ENCODE data around the gene RNASEH1. TPM values are rescaled to one million over a fixed set of nuclear protein-coding genes. Genes with fewer than 3 reads are reported as not detected.

Gene RNASEH1
- total RNA-seq, 1 donor from 2014 or later: 19.5 TPM

DNA sequence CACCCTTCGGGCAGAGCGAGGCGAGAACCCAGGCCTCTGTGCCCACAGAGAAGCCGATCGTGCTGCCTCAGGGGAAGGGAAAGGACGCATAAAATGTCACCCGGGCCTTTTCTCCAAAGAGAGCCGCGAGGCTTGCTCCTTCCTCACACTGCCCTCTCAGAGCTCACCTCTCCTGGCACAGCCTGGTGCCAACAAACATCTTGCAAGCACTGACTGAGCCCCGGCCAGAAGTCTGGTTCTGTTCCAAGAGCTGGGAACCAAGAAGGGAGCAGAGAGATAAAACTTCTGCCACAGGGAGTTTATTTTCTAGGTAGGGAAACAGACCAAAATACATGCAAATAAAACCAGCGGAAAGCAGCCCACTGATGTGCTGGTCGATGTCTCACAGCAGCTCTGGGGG, 25.2 kb downstream of the RNASEH1 start:
- DNase-seq (ENCODE audit: low read depth): no peak
- TF ChIP-seq, protein P1, sequence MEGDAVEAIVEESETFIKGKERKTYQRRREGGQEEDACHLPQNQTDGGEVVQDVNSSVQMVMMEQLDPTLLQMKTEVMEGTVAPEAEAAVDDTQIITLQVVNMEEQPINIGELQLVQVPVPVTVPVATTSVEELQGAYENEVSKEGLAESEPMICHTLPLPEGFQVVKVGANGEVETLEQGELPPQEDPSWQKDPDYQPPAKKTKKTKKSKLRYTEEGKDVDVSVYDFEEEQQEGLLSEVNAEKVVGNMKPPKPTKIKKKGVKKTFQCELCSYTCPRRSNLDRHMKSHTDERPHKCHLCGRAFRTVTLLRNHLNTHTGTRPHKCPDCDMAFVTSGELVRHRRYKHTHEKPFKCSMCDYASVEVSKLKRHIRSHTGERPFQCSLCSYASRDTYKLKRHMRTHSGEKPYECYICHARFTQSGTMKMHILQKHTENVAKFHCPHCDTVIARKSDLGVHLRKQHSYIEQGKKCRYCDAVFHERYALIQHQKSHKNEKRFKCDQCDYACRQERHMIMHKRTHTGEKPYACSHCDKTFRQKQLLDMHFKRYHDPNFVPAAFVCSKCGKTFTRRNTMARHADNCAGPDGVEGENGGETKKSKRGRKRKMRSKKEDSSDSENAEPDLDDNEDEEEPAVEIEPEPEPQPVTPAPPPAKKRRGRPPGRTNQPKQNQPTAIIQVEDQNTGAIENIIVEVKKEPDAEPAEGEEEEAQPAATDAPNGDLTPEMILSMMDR (conservative IDR thresholded peaks at IDR 0.05; ENCODE audit: low read depth, low read length): no peak
- no peak overlapping the region for H3K4me3 ChIP-seq (ENCODE audit: low read depth, low read length)

DNA sequence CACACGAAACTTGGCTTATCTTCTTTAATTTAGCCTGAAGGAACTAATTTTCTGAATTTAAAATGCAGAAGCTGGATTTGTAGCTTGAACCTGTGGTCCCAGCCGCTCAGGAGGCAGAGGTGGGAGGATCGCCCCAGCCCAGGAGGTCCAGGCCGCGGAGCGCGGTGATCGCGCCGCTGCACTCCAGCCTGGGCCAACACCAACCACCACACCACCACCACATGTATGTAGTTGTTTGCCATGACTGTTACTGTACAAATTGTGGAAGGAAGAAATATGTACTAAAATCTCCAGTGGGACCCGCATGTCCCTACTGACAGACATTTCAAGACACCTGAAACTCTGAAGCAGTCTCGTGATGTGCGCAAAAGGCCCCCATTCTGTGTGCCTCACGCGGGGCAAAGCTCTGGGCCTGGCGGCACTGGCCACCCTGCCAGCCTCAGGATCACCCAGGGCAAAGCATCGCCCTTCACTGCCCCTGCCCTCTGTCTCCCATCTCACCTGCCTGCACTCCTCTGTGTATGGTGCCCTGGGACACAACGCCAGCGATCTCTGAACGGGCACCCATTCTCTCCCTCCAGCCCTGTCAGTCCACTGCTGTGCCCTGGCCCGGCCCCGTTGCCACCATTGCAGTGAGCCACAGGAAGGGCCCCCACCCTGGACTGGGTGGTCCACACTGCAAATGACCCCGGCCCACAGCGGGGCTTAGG, 28.7 kb downstream of the RNASEH1 start:
- TF ChIP-seq, protein P1 (conservative IDR thresholded peaks at IDR 0.05; ENCODE audit: low read depth, low read length): no peak
- DNase-seq (ENCODE audit: low read depth): no peak
- no peak overlapping the region for H3K4me3 ChIP-seq (ENCODE audit: low read depth, low read length)

DNA sequence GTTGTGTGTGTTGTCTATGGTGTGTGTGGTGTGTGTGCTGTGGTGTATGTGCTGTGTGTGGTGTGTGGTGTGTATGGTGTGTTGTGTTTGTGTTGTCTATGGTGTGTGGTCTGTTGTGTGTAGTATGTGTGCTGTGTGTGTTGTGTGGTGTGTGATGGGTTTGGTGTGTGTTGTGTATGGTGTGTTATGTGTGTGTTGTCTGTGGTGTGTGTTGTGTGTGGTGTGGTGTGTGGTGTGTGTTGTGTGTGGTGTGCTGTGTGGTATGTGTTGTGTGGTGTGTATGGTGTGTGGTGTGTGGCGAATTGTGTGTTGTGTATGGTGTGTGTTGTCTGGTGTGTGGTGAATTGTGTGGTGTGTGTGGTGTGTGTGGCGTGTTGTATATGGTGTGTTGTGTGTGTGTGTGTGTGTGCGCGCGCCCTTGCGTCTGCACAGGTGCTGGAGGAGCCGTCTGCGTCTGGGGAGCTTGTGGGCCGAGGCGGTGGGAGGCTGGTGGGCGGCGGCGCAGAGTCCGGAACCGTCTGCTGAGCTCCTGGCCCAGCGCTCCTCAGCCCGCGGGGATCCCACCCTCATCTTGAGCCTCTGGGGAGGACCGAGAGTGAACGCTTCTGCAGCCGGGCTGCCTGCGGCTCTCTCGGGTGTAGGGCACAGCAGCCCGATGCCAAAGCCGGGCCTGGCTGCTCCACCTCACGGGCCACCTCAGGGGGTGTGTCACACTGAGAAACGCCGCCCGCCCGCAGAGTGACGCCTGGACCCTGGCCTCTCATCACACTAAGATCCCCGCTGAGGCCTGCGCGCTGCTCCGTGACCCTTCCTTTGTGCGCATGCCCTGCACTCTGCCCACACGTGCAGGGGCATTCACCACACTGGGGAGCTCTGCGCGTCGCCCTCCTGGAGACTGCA, 30.0 kb downstream of the RNASEH1 start:
- no peak for DNase-seq (ENCODE audit: low read depth)
- no peak overlapping the region for H3K4me3 ChIP-seq (ENCODE audit: low read depth, low read length)
- TF ChIP-seq, protein P1 (conservative IDR thresholded peaks at IDR 0.05; ENCODE audit: low read depth, low read length): no peak

DNA sequence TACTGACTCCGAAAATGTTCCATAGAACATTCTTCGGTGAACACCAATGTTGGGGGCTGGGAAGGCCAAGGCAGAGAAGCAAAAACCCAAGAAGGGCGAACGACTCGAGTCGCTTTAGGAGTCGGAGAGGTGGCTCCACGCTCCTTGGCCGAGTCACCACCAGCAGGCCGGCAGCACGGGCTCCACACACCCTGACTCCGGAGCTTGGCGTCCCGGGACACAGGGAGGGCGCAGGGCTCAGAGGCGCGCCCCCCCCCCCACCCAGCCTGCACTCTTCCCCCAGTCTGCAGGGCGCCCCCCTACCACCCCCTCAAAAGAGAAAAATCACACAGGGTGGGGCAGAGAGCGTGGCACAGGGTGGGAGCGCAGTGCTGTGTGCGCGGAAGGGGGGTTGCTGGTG, 31.3 kb downstream of the RNASEH1 start:
- TF ChIP-seq, protein P1 (conservative IDR thresholded peaks at IDR 0.05; ENCODE audit: low read depth, low read length): no peak
- DNase-seq (ENCODE audit: low read depth): no peak
- H3K4me3 ChIP-seq (ENCODE audit: low read depth, low read length): no peak overlapping the region

DNA sequence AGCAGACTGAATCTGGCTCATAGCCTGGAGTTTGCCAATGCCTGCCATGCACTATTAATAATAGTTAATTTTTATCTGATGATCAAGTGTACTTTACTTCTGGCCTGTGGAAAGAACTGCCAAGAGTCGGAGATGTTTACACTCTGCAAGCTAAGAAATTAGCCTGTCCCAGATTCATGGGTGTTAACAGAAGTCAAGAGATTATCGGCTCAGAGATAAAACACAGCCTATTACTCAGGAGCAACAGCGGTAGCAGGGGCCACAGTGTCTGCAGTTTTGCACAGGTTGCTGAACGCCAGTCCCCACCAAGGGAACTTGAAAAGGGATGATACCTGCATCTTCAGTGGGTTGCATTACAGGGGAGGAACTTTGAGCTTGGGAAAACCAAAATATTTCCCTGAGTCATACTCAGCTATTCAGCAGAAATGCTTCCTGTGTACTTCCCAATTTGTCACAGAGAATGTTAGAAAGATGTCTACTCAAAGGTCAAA, 34.5 kb downstream of the RNASEH1 start:
- DNase-seq (ENCODE audit: low read depth): no peak
- TF ChIP-seq, protein P1 (conservative IDR thresholded peaks at IDR 0.05; ENCODE audit: low read depth, low read length): no peak
- H3K4me3 ChIP-seq (ENCODE audit: low read depth, low read length): no peak overlapping the region

DNA sequence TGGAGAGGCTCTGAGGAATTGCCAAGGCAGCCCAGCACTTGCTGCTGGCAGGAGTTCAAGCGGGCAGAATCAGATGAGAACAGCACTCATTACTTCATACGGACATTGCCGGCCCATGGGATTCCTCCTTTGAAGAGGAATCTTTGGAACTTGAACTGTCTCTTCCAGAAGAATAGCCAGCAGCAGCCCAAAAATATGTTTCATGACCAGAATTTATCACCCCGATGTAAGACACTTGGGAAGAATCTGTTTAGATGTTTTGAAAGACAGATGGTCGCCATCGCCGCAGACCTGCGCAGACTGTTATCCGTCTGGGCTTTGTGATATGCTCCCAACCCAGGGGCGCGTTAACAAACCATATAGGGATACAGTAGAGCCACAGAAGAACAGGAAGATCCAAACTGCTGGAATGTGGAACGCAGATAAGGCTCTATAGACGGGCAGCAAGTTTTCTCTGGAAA, 35.1 kb downstream of the RNASEH1 start:
- no peak for DNase-seq (ENCODE audit: low read depth)
- no peak overlapping the region for H3K4me3 ChIP-seq (ENCODE audit: low read depth, low read length)
- TF ChIP-seq, protein P1 (conservative IDR thresholded peaks at IDR 0.05; ENCODE audit: low read depth, low read length): no peak
